ENCODE measurements around the gene RAP2B. TPM values are rescaled to one million over a fixed set of nuclear protein-coding genes. Genes with fewer than 3 reads are reported as not detected.
"Not testable (repeated sequence)": the region's sequence is repeated elsewhere in the genome, so short reads cannot be mapped to it uniquely, and the experiment has no call there.

Gene RAP2B
- polyA plus RNA-seq, 4 donors: 2.0 to 4.3 (median 2.7) TPM

DNA sequence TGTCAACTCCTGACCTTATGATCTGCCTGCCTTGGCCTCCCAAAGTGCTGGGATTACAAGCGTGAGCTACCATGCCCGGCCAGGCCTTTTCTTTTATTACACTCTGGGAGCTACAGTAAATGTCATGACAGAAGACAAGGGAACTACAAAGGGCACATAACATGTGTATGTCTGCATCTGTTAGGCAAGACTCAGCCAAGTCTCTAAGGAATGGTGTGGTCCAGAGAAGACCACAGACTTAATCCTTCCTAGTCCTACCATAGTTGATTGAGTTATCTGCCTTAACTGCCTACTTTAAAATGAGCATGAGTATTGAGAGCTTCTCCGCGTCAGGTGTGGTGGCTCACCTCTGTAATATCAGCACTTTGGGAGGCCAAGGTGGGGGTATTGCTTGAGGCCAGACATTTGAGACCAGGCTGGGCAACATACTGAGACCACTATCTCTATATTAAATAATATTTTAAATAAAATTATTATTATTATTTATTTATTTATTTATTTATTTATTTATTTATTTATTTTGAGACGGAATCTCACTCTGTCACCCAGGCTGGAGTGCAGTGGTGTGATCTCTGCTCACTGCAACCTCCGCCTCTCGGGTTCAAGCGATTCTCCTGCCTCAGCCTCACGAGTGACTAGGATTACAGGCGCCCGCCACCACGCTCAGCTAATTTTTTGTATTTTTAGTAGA is 31.9 kb downstream of the RAP2B start:
- not testable (repeated sequence) for H3K27ac ChIP-seq (ENCODE audit: low read depth in 1 of 3, low read length in 2 of 3); DNase-seq; H3K9me3 ChIP-seq (ENCODE audit: control insufficient read depth in 2 of 2, insufficient read depth in 1 of 2, low read depth in 1 of 2, low read length in 1 of 2); FAIRE-seq; H3K4me1 ChIP-seq (ENCODE audit: control insufficient read depth in 3 of 3, insufficient read depth in 2 of 3, low read depth in 1 of 3, low read length in 2 of 3); H3K27me3 ChIP-seq (ENCODE audit: control insufficient read depth in 3 of 3, insufficient read depth in 3 of 3, low read length in 3 of 3); H3K4me3 ChIP-seq (ENCODE audit: low read depth in 1 of 3, low read length in 3 of 3); H3K36me3 ChIP-seq (ENCODE audit: control insufficient read depth in 3 of 3, insufficient read depth in 2 of 3, low read depth in 1 of 3, low read length in 3 of 3)
- 96 to 97% (median 97%) methylated on average over 12 of the region's 12 CpGs for WGBS, 3 donors

DNA sequence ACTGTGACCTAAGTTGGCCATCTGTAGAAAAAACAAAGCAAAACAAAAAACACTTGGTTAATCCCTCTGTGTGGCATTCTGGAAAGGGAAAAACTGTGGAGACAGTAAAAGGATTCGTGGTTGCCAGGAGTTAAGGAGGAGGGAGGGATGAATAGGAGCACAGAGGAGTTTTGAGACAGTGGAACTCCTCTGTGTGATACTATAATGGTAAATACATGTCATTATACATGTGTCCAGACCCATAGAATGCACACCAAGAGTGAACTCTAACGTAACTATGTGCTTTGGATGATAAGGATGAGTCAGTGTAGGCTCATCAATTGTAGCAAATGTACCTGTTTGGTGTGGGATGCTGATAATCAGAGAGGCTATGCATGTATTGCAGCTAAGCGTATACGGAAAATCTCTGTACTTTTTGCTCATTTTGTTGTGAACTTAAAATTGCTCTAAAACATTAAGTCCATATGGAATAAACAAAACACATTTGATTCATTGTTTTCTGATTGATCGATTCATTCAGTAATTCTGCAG is 33.4 kb downstream of the RAP2B start:
- H3K27ac ChIP-seq (ENCODE audit: low read depth in 1 of 3, low read length in 2 of 3): no peak overlapping the region
- no peaks in the 10 kb centered on the region for H3K9me3 ChIP-seq (ENCODE audit: control insufficient read depth in 2 of 2, insufficient read depth in 1 of 2, low read depth in 1 of 2, low read length in 1 of 2)
- whole genome bisulfite sequencing, 3 donors: 68 to 77% (median 70%) methylated on average over 5 of the region's 5 CpGs
- no peak overlapping the region for H3K4me3 ChIP-seq (ENCODE audit: low read depth in 1 of 3, low read length in 3 of 3)
- DNase-seq: no peak
- no peaks in the 10 kb centered on the region for H3K36me3 ChIP-seq (ENCODE audit: control insufficient read depth in 3 of 3, insufficient read depth in 2 of 3, low read depth in 1 of 3, low read length in 3 of 3)
- no peaks in the 10 kb centered on the region for H3K4me1 ChIP-seq (ENCODE audit: control insufficient read depth in 3 of 3, insufficient read depth in 2 of 3, low read depth in 1 of 3, low read length in 2 of 3)
- FAIRE-seq: no peak
- H3K27me3 ChIP-seq (ENCODE audit: control insufficient read depth in 3 of 3, insufficient read depth in 3 of 3, low read length in 3 of 3): no peaks in the 10 kb centered on the region

DNA sequence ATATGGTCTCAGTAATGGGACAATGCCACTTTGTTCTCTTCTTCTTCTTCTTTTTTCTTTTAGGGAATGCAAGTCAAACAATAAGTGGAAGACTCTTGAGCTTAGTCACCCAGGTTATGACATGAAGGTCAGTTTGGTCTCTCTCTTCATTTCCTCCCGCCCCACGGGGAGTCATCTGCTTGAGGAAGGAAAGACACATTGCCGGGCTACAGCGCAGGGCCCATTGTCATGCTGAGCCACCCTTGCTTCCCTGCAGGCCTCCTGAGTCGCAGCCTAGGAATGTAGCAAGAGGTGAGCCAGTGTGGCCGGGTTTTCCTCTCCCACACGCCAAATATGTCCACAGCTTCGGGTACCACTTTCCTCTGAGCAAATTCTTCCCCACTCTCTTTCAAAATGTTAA is 47.6 kb downstream of the RAP2B start:
- WGBS, 3 donors: 72 to 81% (median 78%) methylated on average over 8 of the region's 8 CpGs
- Histone ChIP-seq H3K27me3 (ENCODE audit: control insufficient read depth in 3 of 3, insufficient read depth in 3 of 3, low read length in 3 of 3) (no peaks in the 10 kb centered on the region), H3K36me3 (ENCODE audit: control insufficient read depth in 3 of 3, insufficient read depth in 2 of 3, low read depth in 1 of 3, low read length in 3 of 3) (no peaks in the 10 kb centered on the region), H3K4me3 (ENCODE audit: low read depth in 1 of 3, low read length in 3 of 3) (no peak overlapping the region), H3K9me3 (ENCODE audit: control insufficient read depth in 2 of 2, insufficient read depth in 1 of 2, low read depth in 1 of 2, low read length in 1 of 2) (no peaks in the 10 kb centered on the region), H3K4me1 (ENCODE audit: control insufficient read depth in 3 of 3, insufficient read depth in 2 of 3, low read depth in 1 of 3, low read length in 2 of 3) (no peaks in the 10 kb centered on the region), H3K27ac (ENCODE audit: low read depth in 1 of 3, low read length in 2 of 3) (no peak overlapping the region)
- no peak for FAIRE-seq
- no peak for DNase-seq

DNA sequence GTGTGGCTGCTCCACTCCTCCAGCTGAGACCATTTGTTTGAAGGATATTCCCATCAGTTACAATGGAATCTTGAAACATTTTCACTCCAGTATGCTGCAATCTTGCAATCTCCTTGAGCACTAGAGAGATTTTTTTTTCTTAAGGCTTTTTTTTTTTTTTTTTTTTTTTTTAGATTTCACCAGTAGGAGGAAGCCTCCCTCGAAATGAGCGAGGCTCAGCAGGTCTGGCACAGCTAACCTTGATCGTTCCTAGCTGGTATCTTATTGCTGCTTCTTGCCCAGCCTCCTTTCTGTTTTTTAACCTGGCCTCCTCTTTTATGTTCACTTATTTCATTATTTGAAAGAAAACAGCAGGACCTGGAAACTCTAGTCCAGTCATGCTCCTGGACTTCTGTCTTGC is 48.1 kb downstream of the RAP2B start:
- DNase-seq (no peak), FAIRE-seq (no peak)
- Histone ChIP-seq H3K27ac (ENCODE audit: low read depth in 1 of 3, low read length in 2 of 3) (no peak overlapping the region), H3K27me3 (ENCODE audit: control insufficient read depth in 3 of 3, insufficient read depth in 3 of 3, low read length in 3 of 3) (no peaks in the 10 kb centered on the region), H3K4me3 (ENCODE audit: low read depth in 1 of 3, low read length in 3 of 3) (no peak overlapping the region), H3K4me1 (ENCODE audit: control insufficient read depth in 3 of 3, insufficient read depth in 2 of 3, low read depth in 1 of 3, low read length in 2 of 3) (no peaks in the 10 kb centered on the region), H3K9me3 (ENCODE audit: control insufficient read depth in 2 of 2, insufficient read depth in 1 of 2, low read depth in 1 of 2, low read length in 1 of 2) (no peaks in the 10 kb centered on the region), H3K36me3 (ENCODE audit: control insufficient read depth in 3 of 3, insufficient read depth in 2 of 3, low read depth in 1 of 3, low read length in 3 of 3) (no peaks in the 10 kb centered on the region)
- WGBS, 3 donors: 58 to 77% (median 66%) methylated on average over 3 of the region's 3 CpGs

DNA sequence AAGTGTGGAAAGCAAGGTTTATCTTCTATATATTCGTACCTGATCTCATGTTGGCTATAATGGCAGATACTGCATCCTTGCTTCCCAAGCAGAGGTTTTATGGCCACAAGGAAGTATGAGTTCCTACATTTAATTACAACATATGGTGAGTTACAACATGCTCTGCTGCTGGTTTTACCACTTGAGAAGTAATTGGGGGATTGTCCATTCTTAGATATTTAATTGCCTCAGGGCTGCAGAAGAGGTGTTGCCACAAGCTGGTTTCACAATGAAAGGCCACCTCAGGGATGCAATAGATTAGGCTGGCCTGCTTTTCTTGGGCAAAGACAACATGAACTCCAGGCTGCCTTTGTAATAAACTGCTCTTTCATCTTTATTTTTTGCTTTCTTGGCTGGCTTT is 48.6 kb downstream of the RAP2B start:
- FAIRE-seq: no peak
- Histone ChIP-seq H3K4me3 (ENCODE audit: low read depth in 1 of 3, low read length in 3 of 3) (no peak overlapping the region), H3K9me3 (ENCODE audit: control insufficient read depth in 2 of 2, insufficient read depth in 1 of 2, low read depth in 1 of 2, low read length in 1 of 2) (no peaks in the 10 kb centered on the region), H3K36me3 (ENCODE audit: control insufficient read depth in 3 of 3, insufficient read depth in 2 of 3, low read depth in 1 of 3, low read length in 3 of 3) (no peaks in the 10 kb centered on the region), H3K27me3 (ENCODE audit: control insufficient read depth in 3 of 3, insufficient read depth in 3 of 3, low read length in 3 of 3) (no peaks in the 10 kb centered on the region), H3K27ac (ENCODE audit: low read depth in 1 of 3, low read length in 2 of 3) (no peak overlapping the region), H3K4me1 (ENCODE audit: control insufficient read depth in 3 of 3, insufficient read depth in 2 of 3, low read depth in 1 of 3, low read length in 2 of 3) (no peaks in the 10 kb centered on the region)
- no peak for DNase-seq
- WGBS, 3 donors: 66 to 88% (median 82%) methylated on average over 1 of the region's 1 CpG

DNA sequence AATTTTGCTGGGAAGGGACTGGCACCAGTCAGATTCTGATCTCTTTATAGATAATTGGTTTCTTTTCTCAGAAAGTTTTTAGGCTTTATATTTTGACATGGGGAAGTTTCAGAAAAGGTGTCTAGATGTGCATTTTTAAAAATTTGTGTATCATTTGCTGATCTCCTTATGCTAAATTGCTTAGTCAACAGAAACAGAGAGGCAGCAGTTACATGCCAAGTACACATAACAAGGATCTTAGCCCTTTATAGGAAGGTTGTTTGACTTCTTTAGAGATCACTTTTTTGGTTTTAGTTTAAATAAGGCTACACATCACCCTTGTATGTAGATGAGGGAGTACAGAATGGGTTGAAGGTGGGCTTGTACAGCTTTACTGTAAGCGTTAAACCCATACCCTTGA is 53.5 kb downstream of the RAP2B start:
- Histone ChIP-seq H3K4me3 (ENCODE audit: low read depth in 1 of 3, low read length in 3 of 3) (no peak overlapping the region), H3K27me3 (ENCODE audit: control insufficient read depth in 3 of 3, insufficient read depth in 3 of 3, low read length in 3 of 3) (no peaks in the 10 kb centered on the region), H3K4me1 (ENCODE audit: control insufficient read depth in 3 of 3, insufficient read depth in 2 of 3, low read depth in 1 of 3, low read length in 2 of 3) (no peaks in the 10 kb centered on the region), H3K9me3 (ENCODE audit: control insufficient read depth in 2 of 2, insufficient read depth in 1 of 2, low read depth in 1 of 2, low read length in 1 of 2) (no peaks in the 10 kb centered on the region), H3K36me3 (ENCODE audit: control insufficient read depth in 3 of 3, insufficient read depth in 2 of 3, low read depth in 1 of 3, low read length in 3 of 3) (no peaks in the 10 kb centered on the region), H3K27ac (ENCODE audit: low read depth in 1 of 3, low read length in 2 of 3) (no peak overlapping the region)
- no peak for FAIRE-seq
- WGBS, 3 donors: 72 to 91% (median 85%) methylated on average over 1 of the region's 1 CpG
- DNase-seq: no peak

DNA sequence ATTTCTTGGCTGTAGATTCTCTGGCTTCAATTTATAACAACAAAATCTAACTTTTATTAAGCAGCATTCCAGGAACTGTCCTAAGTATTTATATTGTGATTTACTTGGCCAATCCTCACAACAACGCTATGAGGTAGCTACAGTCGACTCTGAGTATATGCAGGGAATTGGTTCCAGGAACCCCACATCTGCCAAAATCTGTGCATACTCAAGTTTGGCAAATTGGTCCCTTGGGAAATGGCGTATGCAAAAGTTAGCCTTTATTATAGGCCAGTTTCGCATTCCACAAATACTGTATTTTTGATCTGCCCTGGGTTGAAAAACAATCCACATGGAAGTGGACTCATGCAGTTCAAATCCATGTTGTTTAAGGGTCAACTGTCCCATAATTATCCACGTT is 53.9 kb downstream of the RAP2B start:
- no peaks in the 10 kb centered on the region for H3K9me3 ChIP-seq (ENCODE audit: control insufficient read depth in 2 of 2, insufficient read depth in 1 of 2, low read depth in 1 of 2, low read length in 1 of 2)
- FAIRE-seq (no peak), DNase-seq (no peak)
- H3K27me3 ChIP-seq (ENCODE audit: control insufficient read depth in 3 of 3, insufficient read depth in 3 of 3, low read length in 3 of 3): no peaks in the 10 kb centered on the region
- H3K36me3 ChIP-seq (ENCODE audit: control insufficient read depth in 3 of 3, insufficient read depth in 2 of 3, low read depth in 1 of 3, low read length in 3 of 3): no peaks in the 10 kb centered on the region
- no peak overlapping the region for H3K27ac ChIP-seq (ENCODE audit: low read depth in 1 of 3, low read length in 2 of 3)
- no peaks in the 10 kb centered on the region for H3K4me1 ChIP-seq (ENCODE audit: control insufficient read depth in 3 of 3, insufficient read depth in 2 of 3, low read depth in 1 of 3, low read length in 2 of 3)
- H3K4me3 ChIP-seq (ENCODE audit: low read depth in 1 of 3, low read length in 3 of 3): no peak overlapping the region
- WGBS, 3 donors: 59 to 75% (median 73%) methylated on average over 5 of the region's 5 CpGs

DNA sequence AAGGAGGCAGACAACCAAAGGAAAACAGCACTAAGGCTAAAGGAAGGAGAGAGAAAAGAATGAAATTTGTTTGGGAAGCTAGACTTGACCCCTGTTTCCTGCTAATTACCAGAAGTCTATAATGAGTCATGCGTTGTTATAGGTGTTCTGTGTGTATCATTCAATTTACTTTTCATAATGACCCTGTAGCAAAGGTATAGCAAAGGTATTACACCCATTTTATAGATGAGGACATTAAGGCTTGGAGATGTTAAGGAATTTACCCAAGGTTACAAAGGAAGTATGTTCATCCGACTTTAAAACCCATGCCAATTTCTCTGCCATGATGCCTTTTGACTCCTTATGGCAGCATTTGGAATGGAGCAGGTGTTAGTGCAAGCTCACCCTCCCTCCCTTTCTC is 54.9 kb downstream of the RAP2B start:
- H3K36me3 ChIP-seq (ENCODE audit: control insufficient read depth in 3 of 3, insufficient read depth in 2 of 3, low read depth in 1 of 3, low read length in 3 of 3): no peaks in the 10 kb centered on the region
- H3K4me3 ChIP-seq (ENCODE audit: low read depth in 1 of 3, low read length in 3 of 3): no peak overlapping the region
- no peaks in the 10 kb centered on the region for H3K9me3 ChIP-seq (ENCODE audit: control insufficient read depth in 2 of 2, insufficient read depth in 1 of 2, low read depth in 1 of 2, low read length in 1 of 2)
- H3K4me1 ChIP-seq (ENCODE audit: control insufficient read depth in 3 of 3, insufficient read depth in 2 of 3, low read depth in 1 of 3, low read length in 2 of 3): no peaks in the 10 kb centered on the region
- no peak overlapping the region for H3K27ac ChIP-seq (ENCODE audit: low read depth in 1 of 3, low read length in 2 of 3)
- no peaks in the 10 kb centered on the region for H3K27me3 ChIP-seq (ENCODE audit: control insufficient read depth in 3 of 3, insufficient read depth in 3 of 3, low read length in 3 of 3)
- 75 to 87% (median 83%) methylated on average over 2 of the region's 2 CpGs for WGBS, 3 donors
- FAIRE-seq: no peak
- no peak for DNase-seq

DNA sequence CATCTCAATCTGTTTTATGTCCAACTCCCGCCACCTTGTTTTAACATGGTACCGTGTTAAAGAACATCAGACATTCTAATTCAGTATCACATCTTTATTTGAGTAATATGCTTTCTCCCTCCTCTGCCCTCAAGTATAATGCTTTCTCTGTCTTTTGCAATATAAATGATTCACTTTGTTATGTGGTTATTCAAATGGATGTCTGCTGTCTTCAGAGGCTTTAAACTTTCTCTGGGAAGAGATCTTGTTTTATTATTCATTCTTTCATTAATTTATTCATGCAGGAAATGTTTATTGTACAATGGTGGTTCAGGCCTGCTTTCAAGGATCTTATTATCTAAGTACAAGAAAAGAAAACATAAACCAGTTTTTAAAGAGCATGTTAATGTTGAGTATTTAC is 57.1 kb downstream of the RAP2B start:
- Histone ChIP-seq H3K36me3 (ENCODE audit: control insufficient read depth in 3 of 3, insufficient read depth in 2 of 3, low read depth in 1 of 3, low read length in 3 of 3) (no peaks in the 10 kb centered on the region), H3K4me3 (ENCODE audit: low read depth in 1 of 3, low read length in 3 of 3) (no peak overlapping the region), H3K9me3 (ENCODE audit: control insufficient read depth in 2 of 2, insufficient read depth in 1 of 2, low read depth in 1 of 2, low read length in 1 of 2) (no peaks in the 10 kb centered on the region), H3K27me3 (ENCODE audit: control insufficient read depth in 3 of 3, insufficient read depth in 3 of 3, low read length in 3 of 3) (no peaks in the 10 kb centered on the region), H3K27ac (ENCODE audit: low read depth in 1 of 3, low read length in 2 of 3) (no peak overlapping the region), H3K4me1 (ENCODE audit: control insufficient read depth in 3 of 3, insufficient read depth in 2 of 3, low read depth in 1 of 3, low read length in 2 of 3) (no peaks in the 10 kb centered on the region)
- FAIRE-seq: no peak
- no peak for DNase-seq
- WGBS, 3 donors: 74 to 90% (median 82%) methylated on average over 2 of the region's 2 CpGs
